BLaER1 (cell line): ENCODE results near the gene PTPRD.

Experiments
- H3K27ac ChIP-seq: shearing (Covaris generic); formaldehyde crosslinking; 2 replicates; pipeline ENCODE4 v1.8.1; 2022
- H3K27me3 ChIP-seq: shearing (Covaris generic); formaldehyde crosslinking; 2 replicates; pipeline ENCODE4 v1.8.1; 2022
- H3K36me3 ChIP-seq: shearing (Covaris generic); formaldehyde crosslinking; 2 replicates; pipeline ENCODE4 v1.8.1; 2022
- H3K4me1 ChIP-seq: shearing (Covaris generic); formaldehyde crosslinking; 2 replicates; pipeline ENCODE4 v1.8.1; 2022
- H3K4me2 ChIP-seq: shearing (Covaris generic); formaldehyde crosslinking; 2 replicates; pipeline ENCODE4 v1.8.1; 2022
- H3K4me3 ChIP-seq: shearing (Covaris generic); formaldehyde crosslinking; 2 replicates; pipeline ENCODE4 v1.8.1; 2022
- H3K9ac ChIP-seq: shearing (Covaris generic); formaldehyde crosslinking; 2 replicates; pipeline ENCODE4 v1.8.1; 2022
- H3K9me3 ChIP-seq: shearing (Covaris generic); formaldehyde crosslinking; 2 replicates; pipeline ENCODE4 v1.8.1; 2022
- H4K20me1 ChIP-seq: shearing (Covaris generic); formaldehyde crosslinking; 2 replicates; pipeline ENCODE4 v1.8.1; 2022
- Cebpa-rat ChIP-seq: shearing (Covaris generic); IDR thresholded peaks from 2 replicates; pipeline ENCODE4 v1.8.1; 2022

Gene PTPRD

GRCh38 chr9:8643464-8643863 is 1969.3 kb downstream of the PTPRD start:
- Histone ChIP-seq H3K27ac (no peak overlapping the region), H4K20me1 (no peaks in the 10 kb centered on the region), H3K4me3 (no peak overlapping the region), H3K4me1 (peaks cover 7% of the 10 kb centered on the region), H3K9me3 (peaks cover 6% of the 10 kb centered on the region), H3K27me3 (no peaks in the 10 kb centered on the region), H3K9ac (no peak overlapping the region), H3K36me3 (no peaks in the 10 kb centered on the region), H3K4me2 (no peak overlapping the region)
- no peak for TF ChIP-seq Cebpa-rat

GRCh38 chr9:8640761-8641160 is 1972.0 kb downstream of the PTPRD start:
- Histone ChIP-seq H3K4me2 (no peak overlapping the region), H4K20me1 (no peaks in the 10 kb centered on the region), H3K36me3 (no peaks in the 10 kb centered on the region), H3K9ac (no peak overlapping the region), H3K9me3 (peaks cover 6% of the 10 kb centered on the region), H3K27me3 (no peaks in the 10 kb centered on the region), H3K27ac (no peak overlapping the region), H3K4me3 (no peak overlapping the region), H3K4me1 (no peaks in the 10 kb centered on the region; the same call in 1 of the 2 replicates)
- no peak for TF ChIP-seq Cebpa-rat

GRCh38 chr9:8637626-8638025 is 1975.2 kb downstream of the PTPRD start:
- H3K4me1 ChIP-seq: no peaks in the 10 kb centered on the region
- no peak overlapping the region for H3K4me3 ChIP-seq
- no peak for TF ChIP-seq Cebpa-rat
- H3K27me3 ChIP-seq: no peaks in the 10 kb centered on the region
- no peaks in the 10 kb centered on the region; the same call in 1 of the 2 replicates for H3K9me3 ChIP-seq
- no peaks in the 10 kb centered on the region for H3K36me3 ChIP-seq
- H3K9ac ChIP-seq: no peak overlapping the region
- no peak overlapping the region for H3K27ac ChIP-seq
- no peak overlapping the region for H3K4me2 ChIP-seq
- H4K20me1 ChIP-seq: no peaks in the 10 kb centered on the region

GRCh38 chr9:8633784-8634183 is 1979.0 kb downstream of the PTPRD start:
- no peak for TF ChIP-seq Cebpa-rat
- H3K36me3 ChIP-seq: no peaks in the 10 kb centered on the region
- no peaks in the 10 kb centered on the region for H3K27me3 ChIP-seq
- no peak overlapping the region for H3K4me3 ChIP-seq
- H4K20me1 ChIP-seq: no peaks in the 10 kb centered on the region
- 0 out of 2 replicates have a peak, but pooled peaks cover 4% of the 10 kb centered on the region for H3K4me1 ChIP-seq
- H3K27ac ChIP-seq: no peak overlapping the region
- H3K9ac ChIP-seq: no peak overlapping the region
- H3K9me3 ChIP-seq: no peaks in the 10 kb centered on the region; the same call in 1 of the 2 replicates
- H3K4me2 ChIP-seq: no peak overlapping the region

- no peaks in the 10 kb centered on the region for H3K9me3 ChIP-seq
- no peak overlapping the region for H3K4me3 ChIP-seq
- no peaks in the 10 kb centered on the region for H3K36me3 ChIP-seq
- no peak overlapping the region for H3K27ac ChIP-seq
- H3K4me2 ChIP-seq: no peak overlapping the region
- no peaks in the 10 kb centered on the region for H4K20me1 ChIP-seq
- no peak overlapping the region for H3K9ac ChIP-seq
- TF ChIP-seq Cebpa-rat: no peak
- H3K4me1 ChIP-seq: 0 out of 2 replicates have a peak, but pooled peaks cover 6% of the 10 kb centered on the region
- H3K27me3 ChIP-seq: no peaks in the 10 kb centered on the region
Measured at GRCh38 chr9:8632493-8632892, 1980.3 kb downstream of the PTPRD start.

- Histone ChIP-seq H3K4me3 (no peak overlapping the region), H3K9ac (no peak overlapping the region), H4K20me1 (no peaks in the 10 kb centered on the region), H3K27ac (no peak overlapping the region), H3K36me3 (no peaks in the 10 kb centered on the region), H3K9me3 (no peaks in the 10 kb centered on the region), H3K4me2 (no peak overlapping the region), H3K4me1 (0 out of 2 replicates have a peak, but pooled peaks cover 6% of the 10 kb centered on the region), H3K27me3 (no peaks in the 10 kb centered on the region)
- TF ChIP-seq Cebpa-rat: no peak
Measured at GRCh38 chr9:8628791-8629190, 1984.0 kb downstream of the PTPRD start.

- Histone ChIP-seq H3K4me3 (no peak overlapping the region), H3K4me1 (0 out of 2 replicates have a peak, but pooled peaks cover 6% of the 10 kb centered on the region), H4K20me1 (no peaks in the 10 kb centered on the region), H3K9me3 (no peaks in the 10 kb centered on the region), H3K27me3 (no peaks in the 10 kb centered on the region), H3K36me3 (no peaks in the 10 kb centered on the region), H3K27ac (no peak overlapping the region), H3K9ac (no peak overlapping the region), H3K4me2 (no peak overlapping the region)
- TF ChIP-seq Cebpa-rat: no peak
Measured at GRCh38 chr9:8627976-8628679, 1984.7 kb downstream of the PTPRD start.

GRCh38 chr9:8622871-8623270 is 1989.9 kb downstream of the PTPRD start:
- H4K20me1 ChIP-seq: no peaks in the 10 kb centered on the region
- no peaks in the 10 kb centered on the region for H3K9me3 ChIP-seq
- no peaks in the 10 kb centered on the region for H3K4me1 ChIP-seq
- no peaks in the 10 kb centered on the region for H3K36me3 ChIP-seq
- H3K4me3 ChIP-seq: no peak overlapping the region
- H3K27ac ChIP-seq: no peak overlapping the region
- H3K9ac ChIP-seq: no peak overlapping the region
- H3K27me3 ChIP-seq: no peaks in the 10 kb centered on the region
- TF ChIP-seq Cebpa-rat: no peak
- no peak overlapping the region for H3K4me2 ChIP-seq

GRCh38 chr9:8622222-8622802 is 1990.5 kb downstream of the PTPRD start:
- Histone ChIP-seq H3K27me3 (no peaks in the 10 kb centered on the region), H3K4me2 (no peak overlapping the region)

GRCh38 chr9:8621416-8621815 is 1991.4 kb downstream of the PTPRD start:
- Histone ChIP-seq H3K36me3 (no peaks in the 10 kb centered on the region), H3K27ac (no peak overlapping the region), H3K4me3 (no peak overlapping the region), H3K9me3 (no peaks in the 10 kb centered on the region), H3K4me1 (no peaks in the 10 kb centered on the region; the same call in 1 of the 2 replicates), H4K20me1 (no peaks in the 10 kb centered on the region), H3K27me3 (no peaks in the 10 kb centered on the region), H3K4me2 (no peak overlapping the region), H3K9ac (no peak overlapping the region)
- TF ChIP-seq Cebpa-rat: no peak

More at GRCh38 chr9:8622222-8622802, 1990.5 kb downstream of the PTPRD start:
- H3K9ac ChIP-seq: no peak overlapping the region
- no peaks in the 10 kb centered on the region for H3K4me1 ChIP-seq
- no peak overlapping the region for H3K4me3 ChIP-seq
- no peaks in the 10 kb centered on the region for H4K20me1 ChIP-seq
- H3K9me3 ChIP-seq: no peaks in the 10 kb centered on the region
- TF ChIP-seq Cebpa-rat: no peak
- H3K27ac ChIP-seq: no peak overlapping the region
- no peaks in the 10 kb centered on the region for H3K36me3 ChIP-seq
